Smooth muscle cell (in vitro differentiated cells): Measurements from ENCODE around the gene RNASEH2A. TPM values are rescaled to one million over a fixed set of nuclear protein-coding genes. Genes with fewer than 3 reads are reported as not detected.

Source experiments
- DNase-seq: peaks from one replicate; lab custom pipeline; 2025; ENCODE audit not compliant: unreplicated experiment; lab: John Stamatoyannopoulos, UW
- H2AFZ ChIP-seq: fragments of 200-600 bp; sonication (generic); 2 replicates; pipeline ENCODE4 v1.6.0; 2016; ENCODE audit warnings: antibody characterized with exemption, low read depth, mild to moderate bottlenecking
- H3F3A ChIP-seq: fragments of 200-600 bp; sonication (generic); 2 replicates; pipeline ENCODE4 v1.6.0; 2017; ENCODE audit warnings: antibody characterized with exemption, low read depth
- H3K27ac ChIP-seq: fragments of 200-600 bp; sonication (generic); 2 replicates; pipeline ENCODE4 v1.5.1; 2016; ENCODE audit warnings: low read depth, mild to moderate bottlenecking
- H3K27me3 ChIP-seq: fragments of 200-600 bp; sonication (generic); 2 replicates; pipeline ENCODE4 v1.6.1; 2016; ENCODE audit warnings: low read depth, mild to moderate bottlenecking
- H3K36me3 ChIP-seq: fragments of 200-600 bp; sonication (generic); 2 replicates; pipeline ENCODE4 v1.5.1; 2016; ENCODE audit warnings: low read depth
- H3K4me1 ChIP-seq: fragments of 200-600 bp; sonication (generic); 2 replicates; pipeline ENCODE4 v1.5.1; 2016; ENCODE audit warnings: low read depth
- H3K4me2 ChIP-seq: fragments of 200-600 bp; sonication (generic); 2 replicates; pipeline ENCODE4 v1.6.0; 2016; ENCODE audit warnings: mild to moderate bottlenecking
- H3K4me3 ChIP-seq: fragments of 200-600 bp; sonication (generic); 2 replicates; pipeline ENCODE4 v1.5.1; 2016; ENCODE audit warnings: mild to moderate bottlenecking
- H3K79me2 ChIP-seq: fragments of 200-600 bp; sonication (generic); 2 replicates; pipeline ENCODE4 v1.6.0; 2016; ENCODE audit warnings: low read depth, mild to moderate bottlenecking
- H3K9ac ChIP-seq: fragments of 200-600 bp; sonication (generic); 2 replicates; pipeline ENCODE4 v1.6.0; 2016; ENCODE audit warnings: low read depth
- H3K9me3 ChIP-seq: fragments of 200-600 bp; sonication (generic); replicated peaks from 2 replicates; pipeline ENCODE4 v1.5.1; 2016; ENCODE audit warnings: low read depth
- H4K20me1 ChIP-seq: fragments of 200-600 bp; sonication (generic); 2 replicates; pipeline ENCODE4 v1.6.0; 2016; ENCODE audit warnings: low read depth
- WGBS: methylation state at CpG from one replicate; pipeline ENCODE4 v1.1.7; 2016; ENCODE audit warnings: low lambda C conversion rate; 5-methylcytosine and 5-hydroxymethylcytosine counted together
- polyA plus RNA-seq: library from polyadenylated mRNA; unstranded; fragments of >200 nt; fragmentation: Nextera tagmentation; extraction: Ambion mirVana; gene quantifications from 2 replicates; pipeline ENCODE4 v1.2.1, GENCODE V29; 2016
- total RNA-seq: library from RNA; depleted of rRNA; stranded (reverse); fragments of >200 nt; gene quantifications from 2 replicates; pipeline ENCODE4 v1.2.3, GENCODE V29; 2014
- TF ChIP-seq, protein P1 (sequence below): fragments of 200-600 bp; sonication (generic); IDR thresholded peaks from 2 replicates; pipeline ENCODE4 v1.5.1; 2017; ENCODE audit warnings: borderline replicate concordance, mild to moderate bottlenecking, antibody characterized with exemption; ENCODE audit not compliant: insufficient read depth, poor library complexity, severe bottlenecking

Gene RNASEH2A
- total and polyA plus RNA-seq, 2 experiments from 2014 or later = 15.7 to 34.9 TPM

DNA sequence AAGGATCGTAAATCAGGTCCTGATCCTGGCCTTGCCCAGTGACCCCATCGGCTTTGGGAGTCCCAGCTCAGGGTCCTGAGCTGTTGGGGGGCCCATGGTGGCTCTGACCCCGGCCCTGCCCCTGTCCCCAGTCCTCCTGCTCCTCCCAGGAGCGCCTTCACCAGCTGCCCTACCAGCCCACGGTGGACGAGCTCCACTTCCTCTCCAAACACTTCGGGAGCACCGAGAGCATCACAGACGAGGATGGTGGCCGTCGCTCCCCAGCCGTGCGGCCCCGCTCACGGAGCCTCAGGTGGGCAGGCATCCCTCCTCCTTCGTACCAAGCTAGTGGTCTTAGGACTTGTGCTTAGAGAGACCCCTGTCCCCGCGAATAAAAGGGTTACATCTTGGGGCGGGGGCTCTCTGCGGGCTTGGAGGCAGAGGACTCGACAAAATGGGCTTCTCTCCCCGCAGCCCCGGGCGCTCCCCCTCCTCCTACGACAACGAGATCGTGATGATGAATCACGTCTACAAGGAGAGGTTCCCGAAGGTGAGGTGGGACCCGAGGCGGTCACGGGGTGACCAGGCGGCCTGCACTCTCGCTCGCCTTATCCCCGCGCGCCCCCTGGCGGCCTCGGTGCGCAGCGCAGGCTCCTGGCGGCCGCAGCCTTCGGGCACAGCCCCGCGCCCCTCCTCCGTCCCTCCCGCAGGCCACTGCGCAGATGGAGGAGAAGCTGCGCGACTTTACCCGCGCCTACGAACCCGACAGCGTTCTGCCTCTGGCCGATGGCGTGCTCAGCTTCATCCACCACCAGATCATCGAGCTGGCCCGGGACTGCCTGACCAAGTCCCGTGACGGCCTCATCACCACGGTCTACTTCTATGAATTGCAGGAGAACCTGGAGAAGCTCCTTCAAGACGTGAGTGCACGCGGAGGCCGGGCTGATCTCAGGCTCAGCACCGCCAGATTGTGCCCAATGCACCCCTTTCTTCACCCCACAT, 41.1 kb downstream of the RNASEH2A start:
- no peak overlapping the region for H3K27ac ChIP-seq
- peak overlapping the region; percentile 37 for H3K4me3 ChIP-seq
- peak overlapping the region; percentile 52 for H3K9ac ChIP-seq
- H3K4me2 ChIP-seq = peak overlapping the region; percentile 87
- TF ChIP-seq, protein P1, sequence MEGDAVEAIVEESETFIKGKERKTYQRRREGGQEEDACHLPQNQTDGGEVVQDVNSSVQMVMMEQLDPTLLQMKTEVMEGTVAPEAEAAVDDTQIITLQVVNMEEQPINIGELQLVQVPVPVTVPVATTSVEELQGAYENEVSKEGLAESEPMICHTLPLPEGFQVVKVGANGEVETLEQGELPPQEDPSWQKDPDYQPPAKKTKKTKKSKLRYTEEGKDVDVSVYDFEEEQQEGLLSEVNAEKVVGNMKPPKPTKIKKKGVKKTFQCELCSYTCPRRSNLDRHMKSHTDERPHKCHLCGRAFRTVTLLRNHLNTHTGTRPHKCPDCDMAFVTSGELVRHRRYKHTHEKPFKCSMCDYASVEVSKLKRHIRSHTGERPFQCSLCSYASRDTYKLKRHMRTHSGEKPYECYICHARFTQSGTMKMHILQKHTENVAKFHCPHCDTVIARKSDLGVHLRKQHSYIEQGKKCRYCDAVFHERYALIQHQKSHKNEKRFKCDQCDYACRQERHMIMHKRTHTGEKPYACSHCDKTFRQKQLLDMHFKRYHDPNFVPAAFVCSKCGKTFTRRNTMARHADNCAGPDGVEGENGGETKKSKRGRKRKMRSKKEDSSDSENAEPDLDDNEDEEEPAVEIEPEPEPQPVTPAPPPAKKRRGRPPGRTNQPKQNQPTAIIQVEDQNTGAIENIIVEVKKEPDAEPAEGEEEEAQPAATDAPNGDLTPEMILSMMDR = peak; percentile 100
- H2AFZ ChIP-seq = peak overlapping the region; percentile 85
- H3K36me3 ChIP-seq = no peaks in the 10 kb centered on the region
- no peaks in the 10 kb centered on the region for H3K4me1 ChIP-seq
- no peaks in the 10 kb centered on the region for H3K9me3 ChIP-seq
- no peaks in the 10 kb centered on the region for H3F3A ChIP-seq
- no peaks in the 10 kb centered on the region for H4K20me1 ChIP-seq
- no peaks in the 10 kb centered on the region for H3K79me2 ChIP-seq
- WGBS = 20% methylated on average over 65 of the region's 69 CpGs
- H3K27me3 ChIP-seq = no peaks in the 10 kb centered on the region
- DNase-seq = peak; percentile 87

DNA sequence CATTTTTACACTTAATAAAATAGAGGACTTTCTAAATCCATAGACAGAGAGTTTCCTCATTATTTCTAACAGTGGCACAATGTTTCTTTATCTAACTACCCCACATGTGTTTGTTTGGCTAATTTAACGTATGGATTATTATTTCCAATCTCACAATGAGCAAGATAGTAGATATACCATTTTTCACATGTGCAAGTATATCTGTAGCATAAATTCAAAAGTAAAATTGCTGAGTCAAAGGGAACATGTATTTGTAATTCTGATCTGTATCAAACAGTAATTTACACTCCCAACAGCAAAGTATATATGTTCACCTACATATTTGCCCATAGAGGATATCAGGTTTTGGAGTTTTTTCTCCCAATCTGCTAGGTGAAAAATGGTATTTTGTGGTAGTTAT, 50.3 kb downstream of the RNASEH2A start:
- H3K4me1 ChIP-seq = no peaks in the 10 kb centered on the region
- H3K36me3 ChIP-seq = no peaks in the 10 kb centered on the region
- 91% methylated on average over 1 of the region's 1 CpG for WGBS
- H3F3A ChIP-seq = no peaks in the 10 kb centered on the region
- no peaks in the 10 kb centered on the region for H3K9me3 ChIP-seq
- DNase-seq = no peak
- H3K4me2 ChIP-seq = no peak overlapping the region
- no peaks in the 10 kb centered on the region for H3K27me3 ChIP-seq
- no peak overlapping the region for H3K4me3 ChIP-seq
- no peak overlapping the region for H2AFZ ChIP-seq
- no peaks in the 10 kb centered on the region for H3K79me2 ChIP-seq
- H3K27ac ChIP-seq = no peak overlapping the region
- H3K9ac ChIP-seq = no peak overlapping the region
- TF ChIP-seq, protein P1 = no peak
- no peaks in the 10 kb centered on the region for H4K20me1 ChIP-seq

DNA sequence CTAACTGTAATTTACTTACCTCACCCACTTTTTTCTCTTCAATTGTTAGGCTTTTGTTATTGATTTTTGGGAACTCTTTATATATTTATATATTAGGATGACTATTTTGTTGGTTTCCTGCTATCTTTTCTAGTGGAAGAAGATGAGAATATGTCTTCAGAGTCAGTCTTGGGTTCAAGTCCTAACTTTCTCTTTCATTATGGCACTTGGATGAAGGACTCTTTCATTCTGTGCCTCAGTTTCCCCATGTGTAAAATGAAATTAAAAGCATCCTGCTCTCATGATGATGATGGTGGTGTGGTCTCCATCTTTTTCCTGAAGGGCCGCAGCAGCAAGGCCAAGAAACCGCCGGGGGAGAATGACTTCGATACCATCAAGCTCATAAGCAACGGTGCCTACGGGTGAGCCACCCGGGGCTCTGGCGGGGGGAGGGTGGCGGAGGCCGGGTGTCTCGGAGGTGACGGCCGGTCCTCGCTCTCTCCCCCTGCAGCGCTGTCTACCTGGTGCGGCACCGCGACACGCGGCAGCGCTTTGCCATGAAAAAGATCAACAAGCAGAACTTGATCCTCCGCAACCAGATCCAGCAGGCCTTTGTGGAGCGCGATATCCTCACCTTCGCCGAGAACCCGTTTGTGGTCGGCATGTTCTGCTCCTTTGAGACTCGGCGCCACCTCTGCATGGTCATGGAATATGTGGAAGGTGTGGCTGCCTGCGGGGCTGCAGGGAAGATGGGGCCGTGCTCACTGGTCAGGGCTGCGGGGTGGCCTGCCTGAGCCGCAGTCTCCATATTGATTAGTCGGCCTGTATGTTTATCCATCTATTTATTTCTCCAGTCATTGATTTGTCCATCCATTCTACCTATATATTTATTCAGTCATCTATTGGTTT, 51.9 kb downstream of the RNASEH2A start:
- H3K36me3 ChIP-seq = no peaks in the 10 kb centered on the region
- H3K4me1 ChIP-seq = no peaks in the 10 kb centered on the region
- no peaks in the 10 kb centered on the region for H3K9me3 ChIP-seq
- H3K9ac ChIP-seq = no peak overlapping the region
- no peaks in the 10 kb centered on the region for H3K79me2 ChIP-seq
- no peak overlapping the region for H3K4me2 ChIP-seq
- no peak overlapping the region for H3K27ac ChIP-seq
- H2AFZ ChIP-seq = no peak overlapping the region
- H4K20me1 ChIP-seq = no peaks in the 10 kb centered on the region
- 96% methylated on average over 35 of the region's 35 CpGs for WGBS
- no peaks in the 10 kb centered on the region for H3F3A ChIP-seq
- H3K4me3 ChIP-seq = no peak overlapping the region
- no peaks in the 10 kb centered on the region for H3K27me3 ChIP-seq
- TF ChIP-seq, protein P1 = no peak
- no peak for DNase-seq
